PC-9 (cell line): Measurements from ENCODE around the gene IER2. TPM values are rescaled to one million over a fixed set of nuclear protein-coding genes. Genes with fewer than 3 reads are reported as not detected.

Experiments used
- BruUV-seq: library from RNA; stranded (reverse); fragments of 400-500 nt; replicated peaks from 2 replicates; lab custom pipeline; 2021; lab: Mats Ljungman, UMichigan
- CTCF ChIA-PET: fragments of 300-600 bp; sonication (Branson Sonifier 250); formaldehyde crosslinking; loops from one replicate; lab custom pipeline; 2022; ENCODE audit warnings: antibody characterized with exemption; lab: Charles Lee
- POLR2A ChIA-PET: fragments of 300-600 bp; sonication (Branson Sonifier 250); formaldehyde crosslinking; loops from one replicate; lab custom pipeline; 2022; ENCODE audit warnings: antibody characterized with exemption; ENCODE audit not compliant: unreplicated experiment; lab: Charles Lee
- DNase-seq, 2 experiments: peaks; one replicate each; pipeline versions ENCODE4 v3.0.0 to v3.0.0-alpha.2; 2015 to 2022; ENCODE audit warnings: mixed read lengths in 1 of 2
- H2AFZ ChIP-seq: fragments of 200-600 bp; sonication (generic); 2 replicates; pipeline ENCODE4 v1.8.1; 2017; ENCODE audit warnings: antibody characterized with exemption
- H3F3A ChIP-seq: fragments of 200-600 bp; sonication (generic); 2 replicates; pipeline ENCODE4 v1.8.1; 2017; ENCODE audit warnings: antibody characterized with exemption, mild to moderate bottlenecking, low read depth; ENCODE audit not compliant: insufficient read depth
- H3K27ac ChIP-seq: fragments of 200-600 bp; sonication (generic); 2 replicates; pipeline ENCODE4 v1.6.1; 2016; ENCODE audit warnings: mixed run types
- H3K27me3 ChIP-seq: fragments of 200-600 bp; sonication (generic); 2 replicates; pipeline ENCODE4 v1.6.1; 2016; ENCODE audit warnings: low read depth, mixed run types; ENCODE audit not compliant: insufficient read depth
- H3K36me3 ChIP-seq: fragments of 200-600 bp; sonication (generic); 2 replicates; pipeline ENCODE4 v1.6.1; 2016; ENCODE audit warnings: low read depth, mixed run types
- H3K4me1 ChIP-seq: fragments of 200-600 bp; sonication (generic); replicated peaks from 2 replicates; pipeline ENCODE4 v1.6.1; 2016; ENCODE audit warnings: mixed run types; ENCODE audit not compliant: insufficient read depth
- H3K4me2 ChIP-seq: fragments of 200-600 bp; sonication (generic); 2 replicates; pipeline ENCODE4 v1.6.1; 2017; ENCODE audit warnings: mixed run types
- H3K4me3 ChIP-seq: fragments of 200-600 bp; sonication (generic); 2 replicates; pipeline ENCODE4 v1.6.1; 2016; ENCODE audit warnings: mixed run types
- H3K79me2 ChIP-seq: fragments of 200-600 bp; sonication (generic); 2 replicates; pipeline ENCODE4 v1.6.1; 2017; ENCODE audit warnings: low read depth, mixed run types
- H3K9me2 ChIP-seq: fragments of 200-600 bp; sonication (generic); 2 replicates; pipeline ENCODE4 v1.8.1; 2017; ENCODE audit warnings: mild to moderate bottlenecking; ENCODE audit not compliant: insufficient read depth
- H3K9me3 ChIP-seq: fragments of 200-600 bp; sonication (generic); 2 replicates; pipeline ENCODE4 v1.8.1; 2016; ENCODE audit warnings: low read depth; ENCODE audit not compliant: insufficient read depth
- H4K20me1 ChIP-seq: fragments of 200-600 bp; sonication (generic); 2 replicates; pipeline ENCODE4 v1.8.1; 2017; ENCODE audit not compliant: insufficient read depth
- CTCF ChIP-seq: fragments of 200-600 bp; sonication (generic); conservative IDR thresholded peaks from 2 replicates; pipeline ENCODE4 v1.6.1; 2017; ENCODE audit warnings: mixed run types, antibody characterized with exemption, mild to moderate bottlenecking, moderate library complexity
- EZH2 ChIP-seq: fragments of 200-600 bp; sonication (generic); IDR thresholded peaks from 2 replicates; pipeline ENCODE4 v1.8.0; 2017; ENCODE audit warnings: antibody characterized with exemption, low read depth
- intact Hi-C: fragments of 100-400 bp; cut with micrococcal nuclease; formaldehyde crosslinking; loops from one replicate; pipeline ENCODE4 v1.10.0; 2022; ENCODE audit not compliant: unreplicated experiment
- total RNA-seq: library from RNA; stranded (reverse); gene quantifications from 2 replicates; pipeline ENCODE4 v1.2.3, GENCODE V29; 2021

The IER2 gene
- total RNA-seq, 1 experiment from 2014 or later: 72.7 TPM

GRCh38 chr19:13187419-13187818, 37.2 kb downstream of the IER2 start:
- ChIA-PET POLR2A (no interaction called here), CTCF (no interaction called here)

GRCh38 chr19:13189600-13189999, 39.4 kb downstream of the IER2 start:
- Histone ChIP-seq H3K36me3 (no peaks in the 10 kb centered on the region), H3K4me2 (no peak overlapping the region), H3K27ac (no peak overlapping the region), H3K27me3 (no peaks in the 10 kb centered on the region), H3K4me3 (no peak overlapping the region), H4K20me1 (no peaks in the 10 kb centered on the region), H3F3A (peaks cover 5% of the 10 kb centered on the region), H3K4me1 (no peaks in the 10 kb centered on the region; the same call in 1 of the 2 replicates), H3K9me2 (no peaks in the 10 kb centered on the region), H3K9me3 (no peaks in the 10 kb centered on the region), H3K79me2 (no peaks in the 10 kb centered on the region), H2AFZ (no peak overlapping the region; the same call in 1 of the 2 replicates)
- BruUV-seq: no TSS peak
- intact Hi-C loops: no loop called here
- CTCF ChIA-PET: no interaction called here
- TF ChIP-seq EZH2: no peak
- POLR2A ChIA-PET: interaction anchor here (0.6 kb wide), 2 partner anchors 12 to 76 kb away, joined by 5 to 23 read pairs; no protein-coding TSS in a partner anchor
- DNase-seq: no peak

More at GRCh38 chr19:13187419-13187818, 37.2 kb downstream of the IER2 start:
- TF ChIP-seq EZH2 (no peak), CTCF (no peak)
- no peaks in the 10 kb centered on the region for H3K9me2 ChIP-seq
- H3K9me3 ChIP-seq: no peaks in the 10 kb centered on the region
- H3K4me2 ChIP-seq: no peak overlapping the region
- no peak overlapping the region for H3K27ac ChIP-seq
- H3F3A ChIP-seq: peaks cover 5% of the 10 kb centered on the region
- H4K20me1 ChIP-seq: no peaks in the 10 kb centered on the region
- H3K36me3 ChIP-seq: no peaks in the 10 kb centered on the region
- H3K79me2 ChIP-seq: no peaks in the 10 kb centered on the region
- no peaks in the 10 kb centered on the region for H3K4me1 ChIP-seq
- no peak overlapping the region for H3K4me3 ChIP-seq
- no peaks in the 10 kb centered on the region for H3K27me3 ChIP-seq
- DNase-seq: no peak
- no TSS peak for BruUV-seq
- intact Hi-C loops: no loop called here
- H2AFZ ChIP-seq: no peak overlapping the region

- Histone ChIP-seq H3F3A (peaks cover 10% of the 10 kb centered on the region), H3K79me2 (no peaks in the 10 kb centered on the region), H3K4me3 (no peak overlapping the region), H3K27me3 (no peaks in the 10 kb centered on the region), H3K4me1 (peaks cover 8% of the 10 kb centered on the region), H2AFZ (no peak overlapping the region), H3K4me2 (no peak overlapping the region), H3K27ac (no peak overlapping the region), H3K9me2 (no peaks in the 10 kb centered on the region), H4K20me1 (no peaks in the 10 kb centered on the region), H3K9me3 (no peaks in the 10 kb centered on the region), H3K36me3 (no peaks in the 10 kb centered on the region)
- ChIA-PET POLR2A (interaction anchor here (0.6 to 0.7 kb wide), 2 partner anchors 8 to 41 kb away, joined by 3 to 14 read pairs; no protein-coding TSS in a partner anchor), CTCF (no interaction called here)
- intact Hi-C loops: no loop called here
- TF ChIP-seq CTCF (no peak), EZH2 (no peak)
- DNase-seq: no peak
- no TSS peak for BruUV-seq
Measured at GRCh38 chr19:13190781-13191540, 40.8 kb downstream of the IER2 start.
